ENCODE measurements around the gene PTCH2.

PTCH2 gene

DNA sequence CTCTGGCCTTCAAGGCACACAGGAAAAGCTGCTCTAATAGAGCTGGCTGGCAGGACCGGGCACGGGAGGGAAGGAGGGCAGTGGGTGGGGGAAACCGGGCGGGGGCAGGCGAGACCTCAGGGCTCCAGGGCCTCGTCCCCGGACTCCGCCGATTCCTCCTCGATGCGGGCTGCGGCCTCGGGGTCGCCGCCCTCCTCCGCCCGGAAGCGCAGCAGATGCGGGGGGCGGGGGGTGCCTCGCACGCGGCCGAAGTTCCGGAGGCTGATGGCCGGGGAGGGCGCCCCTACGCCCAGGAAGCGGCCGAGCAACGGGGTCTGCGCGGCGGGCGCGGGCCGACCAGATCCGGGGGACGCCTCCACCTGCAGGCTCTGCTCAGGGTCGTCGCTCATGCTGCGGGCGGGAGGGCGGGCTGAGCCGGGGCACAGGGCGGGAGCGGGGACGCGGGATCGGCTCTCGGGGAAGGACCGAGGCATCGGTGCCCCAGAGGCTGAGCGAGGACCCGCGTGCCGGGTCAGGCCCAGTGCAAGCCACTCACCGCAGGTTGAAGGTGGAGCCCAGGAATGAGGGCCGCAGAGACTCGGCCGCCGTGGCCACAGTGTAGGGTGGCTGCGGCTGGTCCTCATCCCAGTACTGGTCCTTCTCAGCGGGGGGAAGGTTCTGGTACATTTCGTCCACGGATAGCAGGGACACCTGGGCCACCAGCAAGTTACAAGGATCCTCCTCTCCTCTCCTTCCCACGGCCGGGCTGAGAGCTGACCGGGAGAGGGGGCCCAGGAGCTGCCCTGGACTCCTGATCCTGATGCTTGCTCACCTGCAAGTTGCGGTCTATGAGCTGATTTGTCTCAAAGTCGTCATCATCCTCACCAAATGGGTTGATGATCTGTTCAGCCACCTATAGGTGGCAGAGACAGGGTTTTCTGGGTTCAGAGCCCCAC, 58.7 kb downstream of the PTCH2 start:
- no peak for DNase-seq (ENCODE audit: low read depth in 1 of 2, low spot score in 1 of 2)

DNA sequence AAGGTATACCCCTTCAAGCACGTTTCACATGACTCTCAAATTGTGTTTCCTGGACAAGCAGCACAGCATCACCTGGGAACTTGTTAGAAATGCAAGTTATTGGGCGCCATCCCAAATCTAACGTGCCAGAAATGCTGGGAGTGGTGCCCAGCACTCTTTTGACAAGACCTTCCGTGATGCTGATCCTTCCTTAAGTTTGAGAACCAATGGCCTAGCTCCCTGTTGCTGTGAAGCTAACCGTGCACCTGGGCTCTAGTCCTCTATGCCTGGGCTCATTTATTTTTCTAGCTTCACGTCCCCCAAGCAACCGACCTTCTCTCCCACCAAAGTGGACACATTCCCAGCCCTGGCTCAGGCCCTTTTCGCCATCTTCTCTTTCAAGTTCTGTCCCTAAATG, 59.4 kb downstream of the PTCH2 start:
- no peak for DNase-seq (ENCODE audit: low read depth in 1 of 2, low spot score in 1 of 2)

DNA sequence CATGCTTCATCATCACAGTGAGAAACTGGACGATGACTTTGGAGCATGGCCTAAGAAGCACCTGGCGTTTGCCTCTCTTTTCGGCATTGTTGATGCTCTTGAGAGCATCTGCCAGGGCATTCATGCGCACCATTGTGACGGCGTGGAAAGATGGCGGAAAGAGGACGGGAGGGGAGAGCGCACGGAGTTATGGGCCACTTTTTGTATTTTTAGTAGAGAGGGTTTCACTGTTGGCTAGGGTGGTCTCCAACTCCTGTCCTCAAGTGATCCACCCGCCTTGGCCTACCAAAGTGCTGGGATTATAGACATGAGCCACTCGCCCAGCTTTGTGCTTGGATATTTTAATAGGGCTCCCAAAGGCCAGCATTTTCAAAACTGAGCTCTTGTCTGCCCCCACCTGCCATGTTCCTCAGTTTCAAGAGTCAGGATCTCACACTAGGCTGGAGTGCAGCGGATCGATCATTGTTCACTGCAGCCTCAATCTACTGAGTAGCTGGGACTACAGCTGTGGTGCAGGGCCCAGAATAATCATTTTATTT, 62.4 kb downstream of the PTCH2 start:
- no peak for DNase-seq (ENCODE audit: low read depth in 1 of 2, low spot score in 1 of 2)

DNA sequence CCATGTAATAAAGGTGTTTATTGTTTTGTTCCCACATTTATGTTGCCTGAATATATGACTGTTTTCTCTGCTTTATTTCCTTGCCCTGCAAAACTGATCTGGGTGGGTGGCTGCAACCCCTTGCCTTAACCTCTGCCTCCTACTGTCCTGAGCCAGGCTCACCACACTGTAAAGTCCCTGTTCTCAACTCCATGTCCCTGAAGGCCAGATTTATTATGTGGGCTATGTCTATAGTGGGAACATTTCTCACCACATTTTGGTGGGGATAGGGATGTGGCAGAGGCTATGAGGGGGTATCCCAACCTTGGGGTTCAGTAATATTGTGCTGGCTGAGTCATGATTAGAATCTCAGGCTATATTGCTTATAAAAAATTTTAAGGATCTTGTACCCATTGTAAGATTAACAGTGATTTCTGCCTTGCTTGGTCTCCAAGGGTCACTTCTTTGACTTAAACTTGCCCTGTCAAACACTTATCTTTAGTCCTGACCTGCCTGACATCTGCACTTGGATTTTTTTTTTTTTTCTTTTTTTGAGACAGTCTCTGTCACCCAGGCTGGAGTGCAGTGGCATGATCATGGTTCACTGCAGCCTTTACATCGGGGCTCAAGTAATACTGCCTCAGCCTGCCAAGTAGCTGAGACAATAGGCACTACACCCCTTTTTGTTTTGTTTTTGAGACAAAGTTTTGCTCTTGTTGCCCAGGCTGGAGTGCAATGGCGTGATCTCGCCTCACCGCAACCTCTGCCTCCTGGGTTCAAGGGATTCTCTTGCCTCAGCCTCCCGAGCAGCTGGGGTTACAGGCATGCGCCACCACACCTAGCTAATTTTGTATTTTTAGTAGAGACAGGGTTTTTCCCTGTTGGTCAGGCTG, 64.1 kb downstream of the PTCH2 start:
- DNase-seq (ENCODE audit: low read depth in 1 of 2, low spot score in 1 of 2): no peak

DNA sequence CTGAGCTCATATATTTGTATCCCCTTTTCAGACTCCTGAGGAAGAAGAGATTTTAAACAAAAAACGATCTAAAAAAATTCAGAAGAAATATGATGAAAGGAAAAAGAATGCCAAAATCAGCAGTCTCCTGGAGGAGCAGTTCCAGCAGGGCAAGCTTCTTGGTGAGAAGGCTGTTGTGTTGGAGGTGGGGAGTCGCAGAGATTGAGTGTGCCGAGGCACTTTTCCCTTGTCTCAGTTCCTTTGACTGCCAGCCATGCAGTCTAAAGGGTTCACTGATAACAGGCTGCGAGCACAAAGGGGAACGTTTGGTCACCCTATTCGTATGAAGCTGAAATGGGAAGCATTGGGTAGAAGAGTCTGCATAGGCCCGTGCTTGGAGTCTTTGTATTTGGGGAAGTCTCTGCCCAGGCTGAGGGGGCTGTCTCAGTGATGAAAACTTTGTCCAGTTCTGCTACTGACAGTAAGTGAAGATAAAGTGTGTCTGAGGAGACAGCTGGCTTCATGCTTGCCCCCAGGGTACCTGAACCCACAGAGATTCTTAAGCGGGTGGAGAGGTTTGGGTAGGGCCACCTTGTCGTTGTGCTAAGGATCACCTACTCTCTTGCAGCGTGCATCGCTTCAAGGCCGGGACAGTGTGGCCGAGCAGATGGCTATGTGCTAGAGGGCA, 65.0 kb downstream of the PTCH2 start:
- no peak for DNase-seq (ENCODE audit: low read depth in 1 of 2, low spot score in 1 of 2)

DNA sequence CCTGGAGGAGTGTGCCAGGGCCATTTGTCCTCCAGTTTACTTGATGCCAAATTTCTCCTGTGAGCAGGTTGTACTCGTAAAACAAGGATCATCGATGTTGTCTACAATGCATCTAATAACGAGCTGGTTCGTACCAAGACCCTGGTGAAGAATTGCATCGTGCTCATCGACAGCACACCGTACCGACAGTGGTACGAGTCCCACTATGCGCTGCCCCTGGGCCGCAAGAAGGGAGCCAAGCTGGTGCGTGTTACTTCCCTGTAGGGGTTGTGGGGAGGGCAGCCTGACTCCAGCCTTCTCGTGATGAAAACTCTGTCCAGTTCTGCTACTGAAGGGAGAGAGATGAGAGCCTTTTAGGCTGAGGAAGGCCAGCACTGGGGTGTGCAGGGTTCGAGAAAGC, 65.5 kb downstream of the PTCH2 start:
- no peak for DNase-seq (ENCODE audit: low read depth in 1 of 2, low spot score in 1 of 2)

DNA sequence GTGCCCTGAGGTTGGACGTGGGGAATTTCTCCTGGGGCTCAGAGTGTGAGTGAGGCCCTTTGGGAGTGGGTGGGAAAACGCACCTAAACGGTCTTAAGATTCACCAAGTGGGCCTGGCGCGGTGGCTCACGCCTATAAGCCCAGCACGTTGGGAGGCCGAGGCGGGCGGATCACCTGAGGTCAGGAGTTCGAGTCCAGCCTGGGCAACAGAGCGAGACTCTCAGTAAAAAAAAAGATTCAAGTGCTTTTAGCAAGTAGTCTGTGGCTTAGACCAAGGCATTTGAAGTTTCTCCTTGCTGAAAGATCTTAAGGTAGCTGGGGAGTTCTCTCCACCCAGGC, 66.4 kb downstream of the PTCH2 start:
- no peak for DNase-seq (ENCODE audit: low read depth in 1 of 2, low spot score in 1 of 2)

DNA sequence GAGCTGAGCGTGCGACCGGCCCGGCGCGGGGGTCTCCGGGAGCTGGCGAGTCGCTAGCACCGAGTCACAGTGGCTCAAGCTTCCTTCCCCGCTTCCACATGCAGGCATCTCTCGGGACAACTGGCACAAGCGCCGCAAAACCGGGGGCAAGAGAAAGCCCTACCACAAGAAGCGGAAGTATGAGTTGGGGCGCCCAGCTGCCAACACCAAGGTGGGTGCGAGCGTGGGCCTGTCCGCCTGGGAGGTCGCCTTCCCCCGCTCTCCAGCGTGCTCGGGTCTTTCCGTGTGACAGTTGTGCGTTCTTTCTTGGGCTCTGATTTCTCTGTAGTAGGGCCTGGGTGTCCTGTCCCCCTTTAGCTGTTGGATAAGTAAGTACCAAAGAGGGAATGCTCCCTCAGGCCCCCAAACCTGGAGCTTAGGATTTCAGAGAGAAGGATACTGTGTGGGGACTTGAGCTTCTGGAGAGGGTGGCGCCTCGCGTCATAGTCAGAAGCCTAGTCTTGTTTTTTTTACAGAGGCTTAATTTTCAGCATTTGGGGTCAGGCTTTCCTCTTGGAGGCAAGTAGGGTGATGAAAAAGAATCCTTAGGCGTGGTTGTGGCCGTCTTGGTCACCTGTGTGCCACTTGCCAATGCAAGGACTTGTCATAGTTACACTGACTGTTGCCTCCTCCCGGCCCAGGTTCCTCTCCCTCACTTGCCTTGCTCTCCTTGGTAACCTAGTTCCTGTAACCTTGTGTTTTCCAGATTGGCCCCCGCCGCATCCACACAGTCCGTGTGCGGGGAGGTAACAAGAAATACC, 66.9 kb downstream of the PTCH2 start:
- DNase-seq (ENCODE audit: low read depth in 1 of 2, low spot score in 1 of 2): no peak

DNA sequence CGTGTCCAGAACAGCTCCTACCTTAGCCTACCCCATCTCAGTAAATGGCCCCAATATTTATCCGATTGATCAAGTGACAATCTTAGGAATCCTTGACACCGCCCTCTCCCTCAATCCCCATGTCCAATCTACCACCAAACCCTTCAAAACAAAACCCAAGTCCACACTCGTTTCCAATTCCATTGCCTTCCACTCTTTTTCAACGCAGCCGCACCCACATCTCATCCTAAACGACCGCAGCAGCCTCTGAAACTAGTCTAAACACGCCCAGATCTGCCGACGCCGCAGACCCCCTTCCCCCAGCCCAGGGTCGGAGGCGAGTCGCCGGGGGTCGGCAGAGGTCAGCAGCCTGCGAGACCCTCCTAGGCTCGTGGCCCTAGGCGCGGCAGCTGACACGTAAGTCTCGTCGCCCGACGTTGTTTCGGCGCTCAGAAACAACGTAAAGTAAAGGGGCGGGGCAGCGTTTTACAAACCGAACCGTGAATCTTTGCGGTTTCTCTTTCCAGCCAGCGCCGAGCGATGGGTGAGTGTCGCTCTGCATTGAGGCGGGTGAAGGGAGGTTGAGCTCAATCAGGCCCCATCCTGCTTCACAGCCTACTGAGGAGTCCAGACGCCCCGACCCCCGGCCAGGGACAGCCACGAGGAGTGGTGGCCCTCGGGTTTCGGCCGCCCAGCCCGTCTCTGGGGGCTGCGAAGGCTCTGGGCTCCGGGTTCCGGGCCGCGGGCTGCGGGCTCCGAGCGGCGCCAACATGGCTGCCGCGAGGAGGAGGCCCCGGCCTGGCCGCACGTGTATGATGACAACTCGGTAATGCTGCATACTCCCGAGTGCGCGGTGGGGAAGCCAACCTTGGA, 67.7 kb downstream of the PTCH2 start, which contains the start of gene RPS8:
TSS of gene RPS8 (plus strand) at position 463 of the 852 bp plus-strand sequence. CDS start at position 520, 57 bp downstream.
- DNase-seq (ENCODE audit: low read depth in 1 of 2, low spot score in 1 of 2): peak; percentile 85 to 92
